GM18502 (cell line): Measurements from ENCODE around the gene BBS1.

Experiments
- ATAC-seq: cut with Tn5 transposase; IDR thresholded peaks from one replicate; pipeline ENCODE4 v1.9.1; 2021; ENCODE audit warnings: mild to moderate bottlenecking; ENCODE audit not compliant: unreplicated experiment, poor library complexity

The BBS1 gene

DNA sequence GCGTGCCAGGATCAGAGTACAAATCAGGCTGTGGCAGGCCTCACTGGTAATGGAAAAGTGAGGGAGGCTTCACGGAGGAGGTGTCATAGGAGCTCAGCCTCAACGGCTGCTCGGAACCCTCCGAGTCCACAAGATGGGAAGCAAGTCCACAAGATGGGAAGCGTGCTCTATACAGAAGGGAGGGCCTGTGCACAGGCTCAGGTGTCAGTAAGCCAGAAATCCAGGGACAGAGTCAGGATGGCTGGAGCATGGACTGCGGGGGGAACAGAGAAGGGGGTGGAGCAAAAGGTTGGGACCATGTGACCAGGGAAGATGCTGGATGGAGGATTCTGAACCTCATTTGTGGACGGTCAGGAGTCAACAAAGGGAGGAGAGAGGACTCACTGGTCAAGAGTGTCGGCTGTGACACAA, 33.6 kb upstream of the BBS1 start:
- ATAC-seq: no peak

DNA sequence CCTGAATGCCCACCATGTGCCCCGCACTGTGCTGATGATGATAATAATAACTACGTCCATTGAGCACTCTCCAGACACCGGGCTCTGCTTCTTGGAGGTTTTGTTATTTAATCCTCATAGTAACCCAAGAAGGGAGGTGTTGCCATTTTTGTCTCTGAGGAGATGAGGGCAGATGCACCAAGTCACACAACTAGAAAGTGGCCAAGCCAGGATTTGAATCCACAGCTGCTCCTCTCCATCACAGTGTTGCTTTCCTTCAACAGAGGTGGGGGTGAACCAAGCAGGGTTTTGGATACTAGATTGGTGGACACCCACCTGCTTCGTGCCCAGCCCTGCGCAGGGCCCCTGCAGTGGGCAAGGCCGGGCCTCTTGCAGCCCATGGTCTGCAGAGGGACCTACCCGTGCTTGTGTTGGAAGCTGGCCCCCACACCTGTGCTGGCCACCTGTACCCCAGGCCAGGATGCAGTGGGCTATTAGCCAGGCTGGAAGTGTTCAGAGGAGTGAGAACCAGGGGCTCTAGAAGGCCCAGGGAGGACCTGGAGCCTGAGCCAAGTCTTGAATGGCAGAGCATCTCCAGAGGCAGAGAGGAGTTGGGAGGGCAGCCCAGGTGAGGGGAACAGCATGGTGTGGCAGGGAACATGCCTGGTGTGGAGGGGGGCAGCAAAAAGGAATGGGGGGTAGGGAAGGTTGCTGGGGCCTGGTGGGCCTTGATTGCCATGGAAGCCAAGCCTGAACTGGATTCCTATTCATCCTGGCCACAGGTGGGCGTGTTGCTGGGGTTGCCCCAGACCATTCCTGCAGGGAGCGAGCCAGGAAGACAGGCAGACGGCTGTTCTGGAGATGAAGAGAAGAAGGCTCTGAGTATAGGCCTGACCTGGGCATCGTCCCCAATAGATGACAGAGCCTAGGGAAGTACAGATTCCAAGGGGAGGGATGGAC, 32.9 kb upstream of the BBS1 start:
- no peak for ATAC-seq

DNA sequence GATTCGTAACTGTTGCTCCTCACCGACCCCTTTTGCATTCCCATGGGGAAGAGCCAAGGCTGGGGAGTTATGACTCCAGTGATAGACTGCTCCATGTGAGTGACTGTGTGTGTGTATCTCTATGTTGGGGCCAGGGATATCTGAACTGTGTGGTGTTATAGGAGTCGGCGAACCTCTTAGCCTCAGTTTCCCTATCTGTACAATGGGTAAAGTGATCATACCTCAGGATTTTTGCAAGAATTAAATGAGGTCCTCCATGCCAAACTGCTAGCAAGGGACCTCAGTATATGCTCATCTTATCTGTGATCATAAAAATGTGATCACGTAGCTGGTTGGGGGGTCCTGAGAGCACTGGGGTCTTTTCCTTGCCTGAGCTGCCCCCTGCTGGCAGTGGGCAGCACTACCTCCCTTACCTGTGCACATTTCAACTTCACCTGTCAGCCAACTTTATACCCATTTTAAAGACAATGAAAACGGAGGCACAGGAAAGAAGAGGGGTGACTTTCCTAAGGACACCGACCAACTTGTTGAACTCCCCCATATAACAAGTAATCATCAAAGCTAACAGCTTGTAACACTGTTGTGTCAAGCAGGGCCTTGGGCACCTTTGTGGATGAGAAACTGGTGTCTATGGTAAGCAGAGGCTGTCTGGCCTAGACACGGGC, 31.6 kb upstream of the BBS1 start:
- ATAC-seq: no peak

DNA sequence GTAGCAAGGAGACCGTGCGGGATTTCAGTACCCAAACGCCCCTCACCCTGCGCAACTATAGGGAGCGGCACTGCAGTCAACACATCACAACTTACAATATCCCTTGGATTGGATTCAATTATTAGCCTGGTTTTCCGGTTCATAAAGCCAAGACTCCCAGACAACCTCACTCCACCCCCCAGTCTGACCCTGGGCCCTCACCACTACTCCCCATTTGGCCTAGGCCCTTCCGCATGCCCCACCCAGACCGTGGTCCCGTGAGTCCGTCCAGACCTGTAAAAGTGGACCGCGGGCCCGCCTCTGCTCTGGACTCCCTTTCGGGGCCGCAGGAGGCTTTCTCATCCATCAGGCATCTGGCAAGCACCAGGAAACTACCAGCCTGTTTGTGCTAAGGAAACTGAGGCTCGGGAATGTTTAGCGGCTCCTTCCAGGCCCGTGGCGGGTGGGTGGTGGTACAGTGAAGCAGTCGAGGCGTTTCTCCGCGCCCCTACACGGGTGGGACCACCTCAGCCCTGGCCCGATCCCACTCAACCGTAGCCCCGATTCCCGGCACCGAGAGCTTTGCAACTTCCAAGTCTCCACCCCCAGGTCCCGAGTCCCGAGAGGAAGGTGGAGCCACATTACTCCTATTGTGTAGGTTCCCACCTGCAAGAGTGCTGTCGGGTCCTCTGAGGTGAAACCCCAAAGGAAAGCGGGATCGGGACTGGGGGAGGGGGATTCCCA, 30.9 kb upstream of the BBS1 start:
- no peak for ATAC-seq

DNA sequence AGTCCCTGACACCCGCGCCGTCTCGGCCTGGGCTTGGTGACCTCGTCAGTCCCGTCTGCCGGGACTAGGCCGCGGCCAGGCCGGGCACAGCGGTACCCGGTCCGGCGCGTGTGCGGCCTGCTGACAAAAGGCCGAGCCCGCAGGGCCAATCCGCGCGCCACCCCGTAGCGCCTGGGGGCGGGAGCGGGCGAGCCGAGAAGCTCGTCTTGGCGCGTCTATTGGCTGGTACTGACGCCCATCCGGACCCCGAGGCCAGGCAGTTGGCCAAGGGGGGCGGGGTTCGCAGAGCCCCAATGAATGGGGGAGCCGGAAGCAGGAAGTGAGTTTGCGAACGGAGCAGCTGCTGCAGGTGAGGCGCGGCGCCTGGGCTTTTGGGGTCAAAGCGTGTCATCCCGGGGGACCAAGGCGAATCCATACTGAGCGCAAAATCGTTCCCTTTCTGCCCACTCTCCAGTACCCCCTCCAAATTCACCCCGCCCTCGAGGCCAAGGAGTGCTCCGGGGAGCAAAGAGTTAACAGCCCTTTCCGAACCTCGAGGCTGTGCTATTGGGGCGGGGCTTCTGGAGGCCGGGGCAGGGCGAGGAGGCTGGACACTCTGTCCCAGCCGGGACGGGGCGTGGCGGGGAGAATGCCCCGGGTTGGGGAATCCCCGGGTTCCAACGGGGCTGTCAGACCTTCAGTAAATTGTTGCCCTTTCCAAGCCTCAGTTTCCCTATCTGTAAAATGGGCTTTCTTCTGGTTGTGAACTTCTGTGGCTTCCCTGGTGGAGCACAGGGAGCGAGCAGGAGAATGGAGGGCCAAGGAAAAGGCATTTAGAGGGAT, 30.1 kb upstream of the BBS1 start, which contains the start of gene DPP3:
DPP3 (plus strand) TSS at position 318 of the 822 bp plus-strand sequence. CDS start 1,767 bp downstream, outside the sequence.
- ATAC-seq: peak; percentile 89

DNA sequence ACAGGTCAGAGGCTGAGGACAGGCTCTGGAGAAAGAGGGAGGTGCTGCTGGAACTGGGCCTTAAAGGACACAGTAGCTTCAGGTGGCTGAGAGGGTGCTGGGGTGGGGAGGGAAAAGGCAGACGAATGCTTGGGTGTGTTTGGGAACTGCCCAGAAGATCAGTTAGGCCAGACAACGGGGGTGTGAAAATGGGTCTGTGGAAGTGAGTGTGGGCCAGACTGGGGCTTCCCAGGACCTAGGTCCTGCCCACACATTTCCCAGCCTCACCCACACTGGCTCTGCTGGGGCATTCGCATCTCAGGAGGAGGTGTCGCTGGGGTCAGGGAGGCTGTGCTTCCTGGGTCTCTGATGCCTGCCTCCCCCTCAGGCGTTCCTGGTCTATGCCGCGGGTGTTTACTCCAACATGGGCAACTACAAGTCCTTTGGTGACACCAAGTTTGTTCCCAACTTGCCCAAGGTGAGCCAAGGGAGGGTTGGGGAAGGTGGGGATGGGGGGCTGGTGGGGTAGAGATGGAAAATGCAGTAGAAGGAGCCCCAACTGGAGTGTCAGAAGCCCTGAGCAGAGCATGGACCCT, 25.5 kb upstream of the BBS1 start:
- no peak for ATAC-seq

DNA sequence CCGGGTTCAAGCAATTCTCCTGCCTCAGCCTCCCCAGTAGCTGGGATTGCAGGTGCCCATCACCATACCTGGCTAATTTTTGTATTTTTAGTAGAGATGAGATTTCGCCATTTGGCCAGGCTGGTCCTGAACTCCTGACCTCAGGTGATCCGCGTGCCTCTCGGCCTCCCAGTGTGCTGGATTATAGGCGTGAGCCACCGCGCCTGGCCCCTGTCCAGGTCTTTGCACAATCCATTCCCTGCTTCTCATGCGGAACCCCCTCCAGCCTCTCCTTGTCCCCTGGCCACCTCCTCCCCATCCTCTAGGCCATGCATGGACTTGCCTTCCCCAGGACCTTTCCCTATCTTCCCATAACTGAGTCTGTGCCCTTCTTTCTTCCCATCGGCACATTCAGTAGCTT, 21.5 kb upstream of the BBS1 start:
- no peak for ATAC-seq

DNA sequence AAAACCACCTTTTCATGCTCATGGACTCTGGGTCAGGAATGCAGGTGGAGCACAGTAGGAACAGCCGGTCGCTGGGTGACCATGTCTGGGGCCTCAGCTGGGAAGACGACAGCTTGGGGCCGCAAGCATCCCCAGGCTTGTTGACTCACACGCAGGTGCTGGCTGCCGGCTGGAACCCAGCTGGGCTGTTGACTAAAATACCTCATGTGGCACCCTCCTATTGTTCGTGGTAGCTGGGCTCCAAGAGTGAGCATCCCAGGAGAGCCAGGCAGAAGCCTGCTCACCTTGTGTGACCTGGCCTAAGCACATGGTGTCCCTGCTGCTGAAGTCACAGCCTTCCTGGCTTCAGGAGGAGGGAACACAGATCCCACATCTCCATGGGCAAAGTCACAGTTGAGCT, 20.8 kb upstream of the BBS1 start:
- ATAC-seq: no peak

DNA sequence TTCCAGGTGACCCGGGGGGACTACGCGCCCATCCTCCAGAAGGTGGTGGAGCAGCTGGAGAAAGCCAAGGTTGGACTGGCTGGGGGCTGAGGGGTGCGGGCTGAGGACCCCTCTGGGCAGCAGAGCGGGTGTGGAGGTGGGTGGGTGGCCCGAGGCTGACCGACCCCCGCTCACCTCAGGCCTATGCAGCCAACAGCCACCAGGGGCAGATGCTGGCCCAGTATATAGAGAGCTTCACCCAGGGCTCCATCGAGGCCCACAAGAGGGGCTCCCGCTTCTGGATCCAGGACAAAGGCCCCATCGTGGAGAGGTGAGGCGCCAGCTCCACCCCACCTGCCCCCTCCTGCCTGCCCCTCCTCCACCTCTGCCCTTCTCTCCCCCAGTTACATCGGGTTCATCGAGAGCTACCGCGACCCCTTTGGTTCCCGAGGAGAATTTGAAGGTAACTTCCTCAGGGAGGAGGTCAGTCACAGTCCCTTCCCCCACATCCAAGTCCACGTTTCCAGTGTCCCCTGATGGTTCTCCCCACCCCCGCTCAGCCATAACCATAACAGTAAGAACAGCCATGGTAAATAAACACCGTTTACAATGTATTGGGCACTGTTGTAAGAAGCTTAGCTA, 19.0 kb upstream of the BBS1 start:
- no peak for ATAC-seq

DNA sequence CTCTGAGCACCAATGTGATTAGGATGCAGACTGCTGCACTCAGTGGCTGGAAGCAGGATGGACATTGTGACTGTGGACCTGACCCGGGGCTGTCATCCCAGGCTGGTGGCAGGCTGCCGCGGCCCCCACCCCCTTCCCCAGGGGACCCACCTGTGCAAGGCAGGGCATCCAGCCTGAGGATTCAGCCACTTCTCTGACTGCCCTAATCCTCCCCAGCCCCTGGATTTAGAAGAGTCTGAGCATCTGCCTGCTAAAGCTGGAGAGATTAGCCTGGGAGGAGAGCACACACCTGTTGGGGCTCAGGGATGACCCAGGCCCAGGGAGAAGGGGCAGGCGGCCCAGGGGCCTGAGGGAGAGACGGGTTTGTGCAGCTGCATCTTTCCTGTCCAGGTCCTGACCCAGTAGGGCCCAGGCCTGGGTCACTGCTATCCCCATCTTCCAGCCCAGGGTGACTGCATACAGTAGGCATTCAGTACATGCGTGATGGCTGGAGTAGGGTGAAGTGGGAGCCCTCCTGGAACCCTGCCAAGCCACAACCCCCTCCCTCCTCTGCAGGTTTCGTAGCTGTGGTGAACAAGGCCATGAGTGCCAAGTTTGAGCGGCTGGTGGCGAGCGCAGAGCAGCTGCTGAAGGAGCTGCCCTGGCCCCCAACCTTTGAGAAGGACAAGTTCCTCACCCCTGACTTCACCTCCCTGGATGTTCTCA, 18.1 kb upstream of the BBS1 start:
- ATAC-seq: no peak

DNA sequence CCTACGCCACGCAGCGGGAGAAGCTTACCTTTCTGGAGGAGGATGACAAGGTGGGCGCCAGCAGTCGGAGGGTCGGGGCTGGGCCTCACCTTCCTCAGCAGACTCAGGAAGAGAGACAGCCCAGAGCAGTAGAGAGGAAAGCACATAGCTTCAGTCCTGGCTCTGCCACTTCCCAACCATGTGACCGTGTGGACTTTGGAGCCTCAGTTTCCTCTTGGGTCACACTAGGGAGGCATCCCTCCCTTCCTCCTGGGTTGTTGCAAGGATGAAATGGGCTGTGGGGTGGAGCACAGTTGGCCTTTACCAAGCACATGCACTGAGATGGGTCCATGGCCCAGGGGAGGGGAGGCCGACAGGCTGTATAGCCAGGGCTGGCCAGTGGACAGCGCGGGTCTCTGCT, 17.3 kb upstream of the BBS1 start:
- no peak for ATAC-seq

DNA sequence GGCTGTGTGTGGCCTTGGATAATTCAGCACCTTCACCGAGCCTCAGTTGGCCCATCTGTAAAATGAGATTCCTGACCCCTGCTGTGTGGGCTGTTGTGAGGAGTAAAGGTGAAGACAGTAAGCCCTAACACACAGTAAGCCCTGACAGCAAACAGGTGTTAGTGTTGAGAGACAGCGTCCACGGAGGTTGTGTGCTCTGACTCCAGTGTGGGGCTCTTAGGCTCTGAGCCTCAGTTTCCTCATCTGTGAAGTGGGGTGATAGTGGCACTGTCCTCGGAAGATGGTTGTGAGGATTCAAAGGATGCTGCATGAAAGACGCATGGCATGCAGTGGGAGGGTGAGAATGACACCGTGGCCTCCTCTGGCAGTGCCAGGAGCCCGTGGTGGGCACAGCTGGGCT, 16.0 kb upstream of the BBS1 start:
- no peak for ATAC-seq

DNA sequence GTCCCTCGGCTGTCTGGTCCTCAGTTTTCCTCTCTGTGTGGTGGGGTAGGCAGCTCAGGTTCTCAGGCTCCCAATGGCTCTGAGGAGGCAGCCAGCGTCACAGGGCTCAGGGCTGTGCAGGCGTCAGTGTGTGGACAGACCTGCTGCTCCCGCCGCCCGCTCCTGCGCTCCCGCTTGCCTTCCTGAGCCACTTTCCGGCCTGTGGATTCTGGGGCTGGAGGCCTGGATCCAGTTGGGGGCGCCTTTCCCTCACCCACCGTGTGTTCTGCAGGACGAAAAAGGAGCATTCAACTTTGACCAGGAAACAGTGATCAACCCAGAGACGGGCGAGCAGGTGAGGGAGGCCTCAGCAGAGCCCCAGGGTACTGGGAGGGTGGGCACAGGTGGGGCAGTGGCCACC, 15.5 kb upstream of the BBS1 start:
- no peak for ATAC-seq

DNA sequence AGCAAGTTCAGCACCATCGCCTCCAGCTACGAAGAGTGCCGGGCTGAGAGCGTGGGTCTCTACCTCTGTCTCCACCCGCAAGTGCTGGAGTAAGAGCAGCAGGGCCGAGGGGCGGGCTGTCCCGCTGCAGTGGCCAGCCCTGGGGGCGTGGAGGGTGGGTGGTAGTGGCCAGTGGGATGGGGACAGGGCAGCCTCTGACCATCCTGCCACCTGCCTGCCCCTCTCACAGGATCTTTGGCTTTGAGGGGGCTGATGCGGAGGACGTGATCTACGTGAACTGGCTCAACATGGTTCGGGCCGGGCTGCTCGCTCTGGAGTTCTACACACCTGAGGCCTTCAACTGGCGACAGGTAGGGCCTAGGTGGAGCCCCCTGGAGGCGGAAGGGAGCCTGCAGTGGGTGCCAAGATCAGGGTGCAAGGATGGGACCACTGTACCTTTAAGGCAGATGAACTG, 15.0 kb upstream of the BBS1 start:
- no peak for ATAC-seq

DNA sequence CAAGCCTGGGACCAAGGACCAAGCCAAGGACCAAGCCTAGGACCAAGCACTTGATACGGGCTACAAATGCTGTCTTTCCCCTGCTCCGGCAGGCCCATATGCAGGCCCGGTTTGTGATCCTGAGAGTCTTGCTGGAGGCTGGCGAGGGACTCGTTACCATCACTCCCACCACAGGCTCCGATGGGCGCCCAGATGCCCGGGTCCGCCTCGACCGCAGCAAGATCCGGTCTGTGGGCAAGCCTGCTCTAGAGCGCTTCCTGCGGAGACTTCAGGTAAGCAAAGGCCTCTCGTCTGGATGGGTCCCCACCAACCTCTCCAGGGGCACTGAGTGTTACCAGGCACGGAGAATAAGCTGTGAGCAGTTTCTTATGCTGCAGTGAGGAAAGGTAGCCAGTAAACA, 13.2 kb upstream of the BBS1 start:
- ATAC-seq: no peak

DNA sequence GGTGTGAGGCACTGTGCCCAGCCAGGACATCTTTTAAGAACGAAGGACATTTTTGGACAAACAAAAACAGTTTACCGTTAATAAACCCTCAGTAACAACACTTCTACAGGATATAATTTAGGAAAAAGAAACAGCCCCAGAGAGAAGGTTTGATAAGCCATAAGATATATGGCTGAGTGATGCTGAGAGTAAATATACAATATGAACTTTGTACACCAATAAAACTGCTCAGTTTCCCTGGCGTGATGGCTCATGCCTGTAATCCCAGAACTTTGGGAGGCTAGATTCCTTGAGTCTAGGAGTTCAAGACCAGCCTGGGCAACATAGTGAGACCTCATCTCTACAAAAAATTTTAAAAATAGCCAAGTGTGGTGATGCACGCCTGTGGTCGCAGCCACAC, 11.9 kb upstream of the BBS1 start:
- ATAC-seq: no peak

DNA sequence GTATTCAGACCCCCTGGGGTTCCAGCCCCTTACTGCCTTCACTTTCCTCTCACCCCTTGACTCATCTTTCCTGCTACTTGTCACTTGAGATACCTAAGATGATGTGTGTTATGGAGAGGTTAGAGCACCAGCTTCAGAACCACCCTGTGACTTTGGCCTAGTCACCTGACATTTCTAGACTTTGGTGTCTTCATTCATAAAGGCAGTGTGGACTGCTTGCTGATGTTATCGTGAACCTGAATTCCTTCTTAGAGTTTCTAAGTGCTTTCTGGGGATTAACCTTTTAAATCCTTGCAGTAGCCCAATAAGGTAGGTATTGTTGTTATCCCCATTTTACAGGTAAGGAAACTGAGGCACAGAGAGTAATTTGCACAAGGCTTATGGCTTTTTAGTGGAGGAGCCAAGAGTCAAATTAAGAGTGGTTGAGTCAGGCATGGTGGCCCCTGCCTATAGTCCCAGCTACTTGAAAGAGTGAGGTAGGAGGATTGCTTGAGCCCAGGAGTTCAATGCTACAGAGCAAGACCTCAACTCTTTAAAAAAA, 5.1 kb upstream of the BBS1 start:
- no peak for ATAC-seq

DNA sequence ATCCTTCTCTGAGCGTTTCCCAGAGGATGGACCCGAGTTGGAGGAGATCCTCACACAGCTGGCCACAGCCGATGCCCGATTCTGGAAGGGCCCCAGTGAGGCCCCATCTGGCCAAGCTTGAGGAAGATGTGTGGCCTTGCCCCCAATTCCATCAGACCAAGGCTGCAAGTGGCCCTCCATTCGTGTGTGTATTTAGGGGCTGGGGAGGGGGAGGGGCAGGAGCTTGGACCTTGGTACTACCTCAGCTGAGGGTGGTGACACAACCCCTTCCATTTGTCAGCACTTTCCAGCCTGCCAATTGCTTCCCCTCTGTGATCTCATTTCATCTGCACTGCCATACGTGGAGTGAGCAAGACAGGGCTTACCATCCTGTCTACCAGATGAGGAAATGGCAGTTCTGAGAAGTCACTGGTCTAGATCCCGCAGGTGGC, 1.3 kb upstream of the BBS1 start:
- no peak for ATAC-seq

DNA sequence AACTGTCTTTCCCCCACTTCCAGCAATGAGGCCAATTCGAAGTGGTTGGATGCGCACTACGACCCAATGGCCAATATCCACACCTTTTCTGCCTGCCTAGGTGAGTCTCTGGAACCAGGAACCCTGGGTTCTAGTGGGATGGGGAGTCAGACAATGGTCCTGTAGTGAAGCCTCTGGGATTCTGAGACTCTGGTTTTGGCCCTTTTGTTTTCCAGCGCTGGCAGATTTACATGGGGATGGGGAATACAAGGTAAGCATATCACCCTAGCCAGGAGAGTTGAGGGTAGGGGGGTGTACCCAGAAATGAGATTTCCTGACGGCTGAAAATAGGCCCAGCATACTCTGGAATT, 530 bp downstream of the BBS1 start:
- no peak for ATAC-seq
